HepG2 (cell line): Measurements from ENCODE around the gene WDR62. TPM values are rescaled to one million over a fixed set of nuclear protein-coding genes. Genes with fewer than 3 reads are reported as not detected.

Source experiments
- FOXA1 ChIP-seq, 2 experiments: fragments of 450-650 bp in 1 of 2; sonication (generic) in 1 of 2; formaldehyde crosslinking in 1 of 2; IDR thresholded peaks; 2 replicates each; pipeline versions ENCODE4 v1.4.0 to v1.6.1; 2016 to 2020; ENCODE audit warnings: missing genetic modification reagents in 1 of 2
- MXD4 ChIP-seq: IDR thresholded peaks from 2 replicates; pipeline ENCODE4 v1.6.1; 2016; ENCODE audit warnings: mild to moderate bottlenecking, missing biosample characterization, missing genetic modification reagents
- PHF5A ChIP-seq: IDR thresholded peaks from one replicate; pipeline ENCODE4 v1.6.1; 2018; ENCODE audit warnings: low read depth, missing genetic modification reagents; ENCODE audit not compliant: unreplicated experiment
- ZEB1 ChIP-seq: IDR thresholded peaks from 2 replicates; pipeline ENCODE4 v1.6.1; 2012; ENCODE audit warnings: mild to moderate bottlenecking, low read depth, inconsistent platforms; ENCODE audit not compliant: insufficient replicate concordance
- ZNF30 ChIP-seq: sonication (generic); formaldehyde crosslinking; IDR thresholded peaks from 2 replicates; pipeline ENCODE4 v1.5.0; 2020; ENCODE audit warnings: mild to moderate bottlenecking, missing genetic modification reagents
- polyA plus RNA-seq, 8 experiments: library from polyadenylated mRNA; depleted of rRNA in 3 of 8; stranded (reverse) in 7 of 8; unstranded in 1 of 8; fragments of >200 nt; fragmentation: Illumina TruSeq in 4 of 8; extraction: Trizol in 4 of 8; gene quantifications; 2 replicates each; pipeline versions ENCODE4 v1.2.1 to v1.2.3, GENCODE V29; 2011 to 2016; ENCODE audit warnings: low read depth in 4 of 8, missing spikeins in 1 of 8, mixed read lengths in 1 of 8; ENCODE audit not compliant: insufficient read depth in 1 of 8
- total RNA-seq, 5 experiments: library from RNA; depleted of rRNA; stranded (reverse); fragments of >200 nt; fragmentation: Illumina TruSeq; extraction: Trizol; gene quantifications; 2 replicates each; pipeline ENCODE4 v1.2.3, GENCODE V29; 2016; ENCODE audit warnings: low read depth in 1 of 5
- TF ChIP-seq, protein P1 (sequence below): IDR thresholded peaks from 2 replicates; pipeline ENCODE4 v1.6.1; 2018; ENCODE audit warnings: missing genetic modification reagents, mild to moderate bottlenecking, missing compliant biosample characterization
- TF ChIP-seq, protein P2 (sequence below): sonication (generic); formaldehyde crosslinking; IDR thresholded peaks from 2 replicates; pipeline ENCODE4 v1.5.0; 2020; ENCODE audit warnings: missing genetic modification reagents, mild to moderate bottlenecking, borderline replicate concordance
- TF ChIP-seq, protein P3 (sequence below): sonication (generic); formaldehyde crosslinking; IDR thresholded peaks from 2 replicates; pipeline ENCODE4 v1.5.1; 2020; ENCODE audit warnings: missing genetic modification reagents, mild to moderate bottlenecking, borderline replicate concordance
- TF ChIP-seq, protein P4 (sequence below): sonication (generic); formaldehyde crosslinking; IDR thresholded peaks from 2 replicates; pipeline ENCODE4 v1.9.0; 2021; ENCODE audit warnings: missing genetic modification reagents, mild to moderate bottlenecking, borderline replicate concordance
- TF ChIP-seq, protein P5 (sequence below): sonication (generic); formaldehyde crosslinking; conservative IDR thresholded peaks from 2 replicates; pipeline ENCODE4 v1.8.0; 2022; ENCODE audit warnings: low read depth, missing genetic modification reagents
- TF ChIP-seq, protein P6 (sequence below): sonication (generic); formaldehyde crosslinking; IDR thresholded peaks from 2 replicates; pipeline ENCODE4 v1.4.0; 2020; ENCODE audit warnings: mild to moderate bottlenecking, missing genetic modification reagents, borderline replicate concordance

WDR62 gene
- total and polyA plus RNA-seq, 2 of the 13 experiments (the other 11 are each of a cell fraction or from before 2014, with no cell fraction given) = 5.8 to 12.5 TPM

DNA sequence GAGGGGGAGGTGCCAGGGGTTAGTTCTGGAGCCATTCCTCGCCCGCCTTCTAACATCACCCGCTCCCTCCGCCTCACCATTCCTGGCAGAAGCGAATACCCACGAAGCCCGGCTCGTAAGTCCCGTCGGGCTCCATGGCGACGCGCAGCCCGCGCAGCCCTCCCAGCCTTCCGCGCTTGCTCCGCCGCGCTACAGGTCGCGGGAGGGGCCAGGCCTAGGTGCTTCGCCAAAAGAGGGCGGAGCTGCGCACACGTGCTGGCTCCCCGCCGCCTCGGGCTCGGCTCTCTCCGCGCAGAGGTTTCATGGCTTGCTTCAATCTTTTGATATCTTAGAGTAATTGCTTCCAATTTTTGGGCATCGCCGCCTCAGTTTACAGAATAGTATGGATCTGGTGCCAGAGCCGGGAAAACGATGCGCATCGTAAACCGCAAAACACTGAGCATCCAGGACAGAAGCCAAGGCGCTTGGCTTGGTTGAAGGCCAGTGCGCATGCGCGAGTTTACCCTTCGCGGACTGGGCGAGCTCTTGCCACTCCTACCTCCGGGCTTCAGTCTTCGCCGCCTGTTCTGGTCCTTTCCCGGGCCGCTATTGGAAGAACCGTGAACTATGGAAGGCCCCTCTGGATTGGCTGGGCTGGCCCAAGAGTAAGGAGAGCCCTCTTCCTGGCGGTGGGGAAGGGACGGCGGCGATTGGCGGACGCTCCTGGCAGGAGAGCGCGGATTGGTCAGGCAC is 60.2 kb downstream of the WDR62 start, which contains the start of gene POLR2I (continued):
- TF ChIP-seq, protein P1, sequence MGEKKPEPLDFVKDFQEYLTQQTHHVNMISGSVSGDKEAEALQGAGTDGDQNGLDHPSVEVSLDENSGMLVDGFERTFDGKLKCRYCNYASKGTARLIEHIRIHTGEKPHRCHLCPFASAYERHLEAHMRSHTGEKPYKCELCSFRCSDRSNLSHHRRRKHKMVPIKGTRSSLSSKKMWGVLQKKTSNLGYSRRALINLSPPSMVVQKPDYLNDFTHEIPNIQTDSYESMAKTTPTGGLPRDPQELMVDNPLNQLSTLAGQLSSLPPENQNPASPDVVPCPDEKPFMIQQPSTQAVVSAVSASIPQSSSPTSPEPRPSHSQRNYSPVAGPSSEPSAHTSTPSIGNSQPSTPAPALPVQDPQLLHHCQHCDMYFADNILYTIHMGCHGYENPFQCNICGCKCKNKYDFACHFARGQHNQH (CRISPR knock-in tag) = peak; percentile 95
- no peak for TF ChIP-seq PHF5A (CRISPR knock-in tag)
- TF ChIP-seq, protein P2, sequence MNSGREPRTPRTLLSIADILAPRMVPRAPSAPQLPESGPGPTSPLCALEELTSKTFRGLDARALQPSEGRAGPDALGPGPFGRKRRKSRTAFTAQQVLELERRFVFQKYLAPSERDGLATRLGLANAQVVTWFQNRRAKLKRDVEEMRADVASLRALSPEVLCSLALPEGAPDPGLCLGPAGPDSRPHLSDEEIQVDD (CRISPR knock-in tag) = peak; percentile 62; the same call in 1 of the 2 replicates
- TF ChIP-seq, protein P3, sequence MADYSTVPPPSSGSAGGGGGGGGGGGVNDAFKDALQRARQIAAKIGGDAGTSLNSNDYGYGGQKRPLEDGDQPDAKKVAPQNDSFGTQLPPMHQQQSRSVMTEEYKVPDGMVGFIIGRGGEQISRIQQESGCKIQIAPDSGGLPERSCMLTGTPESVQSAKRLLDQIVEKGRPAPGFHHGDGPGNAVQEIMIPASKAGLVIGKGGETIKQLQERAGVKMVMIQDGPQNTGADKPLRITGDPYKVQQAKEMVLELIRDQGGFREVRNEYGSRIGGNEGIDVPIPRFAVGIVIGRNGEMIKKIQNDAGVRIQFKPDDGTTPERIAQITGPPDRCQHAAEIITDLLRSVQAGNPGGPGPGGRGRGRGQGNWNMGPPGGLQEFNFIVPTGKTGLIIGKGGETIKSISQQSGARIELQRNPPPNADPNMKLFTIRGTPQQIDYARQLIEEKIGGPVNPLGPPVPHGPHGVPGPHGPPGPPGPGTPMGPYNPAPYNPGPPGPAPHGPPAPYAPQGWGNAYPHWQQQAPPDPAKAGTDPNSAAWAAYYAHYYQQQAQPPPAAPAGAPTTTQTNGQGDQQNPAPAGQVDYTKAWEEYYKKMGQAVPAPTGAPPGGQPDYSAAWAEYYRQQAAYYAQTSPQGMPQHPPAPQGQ (CRISPR knock-in tag) = no peak
- TF ChIP-seq ZEB1 = peak; percentile 39
- peak; percentile 97 for TF ChIP-seq MXD4 (CRISPR knock-in tag)
- TF ChIP-seq, protein P4, sequence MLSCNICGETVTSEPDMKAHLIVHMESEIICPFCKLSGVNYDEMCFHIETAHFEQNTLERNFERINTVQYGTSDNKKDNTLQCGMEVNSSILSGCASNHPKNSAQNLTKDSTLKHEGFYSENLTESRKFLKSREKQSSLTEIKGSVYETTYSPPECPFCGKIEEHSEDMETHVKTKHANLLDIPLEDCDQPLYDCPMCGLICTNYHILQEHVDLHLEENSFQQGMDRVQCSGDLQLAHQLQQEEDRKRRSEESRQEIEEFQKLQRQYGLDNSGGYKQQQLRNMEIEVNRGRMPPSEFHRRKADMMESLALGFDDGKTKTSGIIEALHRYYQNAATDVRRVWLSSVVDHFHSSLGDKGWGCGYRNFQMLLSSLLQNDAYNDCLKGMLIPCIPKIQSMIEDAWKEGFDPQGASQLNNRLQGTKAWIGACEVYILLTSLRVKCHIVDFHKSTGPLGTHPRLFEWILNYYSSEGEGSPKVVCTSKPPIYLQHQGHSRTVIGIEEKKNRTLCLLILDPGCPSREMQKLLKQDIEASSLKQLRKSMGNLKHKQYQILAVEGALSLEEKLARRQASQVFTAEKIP = no peak
- no peak for TF ChIP-seq ZNF30 (CRISPR knock-in tag)
- TF ChIP-seq, protein P5, sequence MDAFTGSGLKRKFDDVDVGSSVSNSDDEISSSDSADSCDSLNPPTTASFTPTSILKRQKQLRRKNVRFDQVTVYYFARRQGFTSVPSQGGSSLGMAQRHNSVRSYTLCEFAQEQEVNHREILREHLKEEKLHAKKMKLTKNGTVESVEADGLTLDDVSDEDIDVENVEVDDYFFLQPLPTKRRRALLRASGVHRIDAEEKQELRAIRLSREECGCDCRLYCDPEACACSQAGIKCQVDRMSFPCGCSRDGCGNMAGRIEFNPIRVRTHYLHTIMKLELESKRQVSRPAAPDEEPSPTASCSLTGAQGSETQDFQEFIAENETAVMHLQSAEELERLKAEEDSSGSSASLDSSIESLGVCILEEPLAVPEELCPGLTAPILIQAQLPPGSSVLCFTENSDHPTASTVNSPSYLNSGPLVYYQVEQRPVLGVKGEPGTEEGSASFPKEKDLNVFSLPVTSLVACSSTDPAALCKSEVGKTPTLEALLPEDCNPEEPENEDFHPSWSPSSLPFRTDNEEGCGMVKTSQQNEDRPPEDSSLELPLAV (CRISPR knock-in tag) = no peak; the same call in 1 of the 2 replicates
- TF ChIP-seq FOXA1 (IDR thresholded peaks at IDR 0.05) = no peak
- TF ChIP-seq FOXA1 (CRISPR knock-in tag; IDR thresholded peaks at IDR 0.05) = peak; percentile 26; the same call in 1 of the 2 replicates
- TF ChIP-seq, protein P6, sequence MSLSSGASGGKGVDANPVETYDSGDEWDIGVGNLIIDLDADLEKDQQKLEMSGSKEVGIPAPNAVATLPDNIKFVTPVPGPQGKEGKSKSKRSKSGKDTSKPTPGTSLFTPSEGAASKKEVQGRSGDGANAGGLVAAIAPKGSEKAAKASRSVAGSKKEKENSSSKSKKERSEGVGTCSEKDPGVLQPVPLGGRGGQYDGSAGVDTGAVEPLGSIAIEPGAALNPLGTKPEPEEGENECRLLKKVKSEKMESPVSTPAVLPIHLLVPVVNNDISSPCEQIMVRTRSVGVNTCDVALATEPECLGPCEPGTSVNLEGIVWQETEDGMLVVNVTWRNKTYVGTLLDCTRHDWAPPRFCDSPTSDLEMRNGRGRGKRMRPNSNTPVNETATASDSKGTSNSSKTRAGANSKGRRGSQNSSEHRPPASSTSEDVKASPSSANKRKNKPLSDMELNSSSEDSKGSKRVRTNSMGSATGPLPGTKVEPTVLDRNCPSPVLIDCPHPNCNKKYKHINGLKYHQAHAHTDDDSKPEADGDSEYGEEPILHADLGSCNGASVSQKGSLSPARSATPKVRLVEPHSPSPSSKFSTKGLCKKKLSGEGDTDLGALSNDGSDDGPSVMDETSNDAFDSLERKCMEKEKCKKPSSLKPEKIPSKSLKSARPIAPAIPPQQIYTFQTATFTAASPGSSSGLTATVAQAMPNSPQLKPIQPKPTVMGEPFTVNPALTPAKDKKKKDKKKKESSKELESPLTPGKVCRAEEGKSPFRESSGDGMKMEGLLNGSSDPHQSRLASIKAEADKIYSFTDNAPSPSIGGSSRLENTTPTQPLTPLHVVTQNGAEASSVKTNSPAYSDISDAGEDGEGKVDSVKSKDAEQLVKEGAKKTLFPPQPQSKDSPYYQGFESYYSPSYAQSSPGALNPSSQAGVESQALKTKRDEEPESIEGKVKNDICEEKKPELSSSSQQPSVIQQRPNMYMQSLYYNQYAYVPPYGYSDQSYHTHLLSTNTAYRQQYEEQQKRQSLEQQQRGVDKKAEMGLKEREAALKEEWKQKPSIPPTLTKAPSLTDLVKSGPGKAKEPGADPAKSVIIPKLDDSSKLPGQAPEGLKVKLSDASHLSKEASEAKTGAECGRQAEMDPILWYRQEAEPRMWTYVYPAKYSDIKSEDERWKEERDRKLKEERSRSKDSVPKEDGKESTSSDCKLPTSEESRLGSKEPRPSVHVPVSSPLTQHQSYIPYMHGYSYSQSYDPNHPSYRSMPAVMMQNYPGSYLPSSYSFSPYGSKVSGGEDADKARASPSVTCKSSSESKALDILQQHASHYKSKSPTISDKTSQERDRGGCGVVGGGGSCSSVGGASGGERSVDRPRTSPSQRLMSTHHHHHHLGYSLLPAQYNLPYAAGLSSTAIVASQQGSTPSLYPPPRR (CRISPR knock-in tag) = peak; percentile 46; the same call in 1 of the 2 replicates
